Stimulated activated CD8-positive, alpha-beta memory T cell treated with anti-CD3 and anti-CD28 coated beads, Interleukin-12 subunit alpha, Interleukin-12 subunit beta, amount 100 ng/mL, for 4 hours (primary cell): ENCODE data around the gene AHNAK.
"Not testable (repeated sequence)": the region's sequence is repeated elsewhere in the genome, so short reads cannot be mapped to it uniquely, and the experiment has no call there.

Experiments
- DNase-seq: peaks from one replicate; pipeline ENCODE4 v3.0.0-alpha.2; 2020; ENCODE audit warnings: low read depth

The AHNAK gene

GRCh38 chr11:62388999-62389398, 157.6 kb downstream of the AHNAK start:
- DNase-seq, result no peak

GRCh38 chr11:62387381-62387780, 159.2 kb downstream of the AHNAK start:
- DNase-seq, result no peak

- not testable (repeated sequence) for DNase-seq
These were observed 160.5 kb downstream of the AHNAK start for GRCh38 chr11:62386083-62386482.

- DNase-seq, result no peak
These were observed 162.8 kb downstream of the AHNAK start for GRCh38 chr11:62383822-62384221.
